ENCODE results near the gene BLOC1S4. TPM values are rescaled to one million over a fixed set of nuclear protein-coding genes. Genes with fewer than 3 reads are reported as not detected.

The BLOC1S4 gene
- total and polyA plus RNA-seq, 2 experiments from 2014 or later = 23.9 to 35.2 TPM

- Histone ChIP-seq H4K20me1 (replicated peaks; ENCODE audit: insufficient read depth) (no peaks in the 10 kb centered on the region), H3K36me3 (ENCODE audit: insufficient read depth) (no peaks in the 10 kb centered on the region), H3K4me3 (no peak overlapping the region), H3K9me2 (ENCODE audit: insufficient read depth) (no peaks in the 10 kb centered on the region), H3K4me1 (ENCODE audit: insufficient read depth) (no peaks in the 10 kb centered on the region), H3K79me2 (replicated peaks; ENCODE audit: insufficient read depth) (no peaks in the 10 kb centered on the region), H3K27me3 (ENCODE audit: insufficient read depth) (no peaks in the 10 kb centered on the region), H2AFZ (no peak overlapping the region), H3K4me2 (no peak overlapping the region), H3F3A (replicated peaks; ENCODE audit: low read depth) (no peaks in the 10 kb centered on the region), H3K27ac (ENCODE audit: low read depth) (no peak overlapping the region)
- no peaks in the 10 kb centered on the region; the same call in 2 of the 3 replicates for H3K9me3 Mint-ChIP-seq
- ATAC-seq (no peak), DNase-seq (ENCODE audit: low spot score) (no peak)
- H3K27me3 Mint-ChIP-seq (ENCODE audit: insufficient read depth, low read depth, poor library complexity) = no peaks in the 10 kb centered on the region
- H3K36me3 Mint-ChIP-seq (ENCODE audit: low read depth) = no peaks in the 10 kb centered on the region
- no peak overlapping the region for H3K27ac Mint-ChIP-seq
- peaks cover 4% of the 10 kb centered on the region; the same call in 2 of the 3 replicates for H3K4me1 Mint-ChIP-seq
- no peak overlapping the region for H3K4me3 Mint-ChIP-seq
- TF ChIP-seq STAT1 (IDR thresholded peaks at IDR 0.05; ENCODE audit: unreplicated experiment) (no peak), REST (IDR thresholded peaks at IDR 0.05; ENCODE audit: unreplicated experiment) (no peak), NANOG (IDR thresholded peaks at IDR 0.05; ENCODE audit: borderline replicate concordance) (no peak), ZNF331 (CRISPR knock-in tag; IDR thresholded peaks at IDR 0.05; ENCODE audit: low read depth) (no peak), ETS1 (IDR thresholded peaks at IDR 0.05) (no peak), EZH2phosphoT487 (IDR thresholded peaks at IDR 0.05; ENCODE audit: unreplicated experiment) (no peak), CTCF (conservative IDR thresholded peaks at IDR 0.05; ENCODE audit: low read depth in 2 of 2) (no peak), ZNF114 (CRISPR knock-in tag; IDR thresholded peaks at IDR 0.05) (no peak)
Observed at GRCh38 chr4:6750286-6751221, 34.6 kb downstream of the BLOC1S4 start.

All from GM23338 (cell line).